HL-60/S4 treated with phorbol 12-myristate 13-acetate at 8.2 ng/mL for 4 days and 3 days (cell line): ENCODE results near the gene C1QTNF3.
"Not testable (repeated sequence)": the region's sequence is repeated elsewhere in the genome, so short reads cannot be mapped to it uniquely, and the experiment has no call there.

Source experiments
- in situ Hi-C: fragments of 300-500 bp; cut with MboI; formaldehyde crosslinking; loops from 2 replicates; pipeline ENCODE4 v1.15.0; 2022; ENCODE audit warnings: low sequenced_read_pairs

The C1QTNF3 gene

GRCh38 chr5:34051374-34051980, 8.5 kb upstream of the C1QTNF3 start:
- in situ Hi-C loops = no loop called here

DNA sequence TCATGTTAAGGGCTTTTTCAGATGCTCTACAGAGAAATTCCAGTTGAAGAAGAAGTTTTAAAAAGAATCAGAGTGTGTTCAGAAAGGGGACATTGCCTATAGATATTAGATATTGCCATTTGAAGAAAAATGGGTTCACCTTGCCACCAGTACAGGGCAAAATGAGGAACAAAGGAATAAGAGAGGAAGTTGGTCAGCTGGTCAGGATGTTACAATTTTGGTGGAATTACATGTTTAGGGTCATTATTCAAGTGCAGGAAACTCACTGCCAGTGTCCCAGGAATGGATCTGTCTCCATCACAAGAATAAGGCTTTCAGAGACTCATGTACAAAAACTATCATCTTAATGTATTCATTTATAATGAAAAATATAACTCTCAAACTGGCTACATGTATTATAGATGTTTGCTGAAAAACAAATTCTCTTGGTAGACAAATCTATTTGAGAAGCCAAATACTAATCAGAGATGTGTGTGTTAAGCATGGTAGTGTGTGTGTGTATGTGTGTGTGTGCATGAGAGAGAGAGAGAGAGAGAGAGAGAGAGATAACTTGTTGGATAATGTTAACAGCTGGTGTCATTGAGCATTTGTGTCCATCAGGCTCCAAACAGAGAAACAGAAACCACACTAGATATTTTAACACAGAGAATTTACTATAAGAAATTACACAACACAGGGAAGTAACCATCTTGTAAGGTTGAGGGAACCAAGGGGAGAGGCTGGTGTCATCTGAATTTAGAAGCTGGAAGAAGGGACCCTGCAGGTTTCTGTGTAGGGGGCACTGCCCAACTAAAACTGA, 5.0 kb upstream of the C1QTNF3 start:
- in situ Hi-C loops = no loop called here

- in situ Hi-C loops = no loop called here
Measured at GRCh38 chr5:34047143-34047542, 4.1 kb upstream of the C1QTNF3 start.

DNA sequence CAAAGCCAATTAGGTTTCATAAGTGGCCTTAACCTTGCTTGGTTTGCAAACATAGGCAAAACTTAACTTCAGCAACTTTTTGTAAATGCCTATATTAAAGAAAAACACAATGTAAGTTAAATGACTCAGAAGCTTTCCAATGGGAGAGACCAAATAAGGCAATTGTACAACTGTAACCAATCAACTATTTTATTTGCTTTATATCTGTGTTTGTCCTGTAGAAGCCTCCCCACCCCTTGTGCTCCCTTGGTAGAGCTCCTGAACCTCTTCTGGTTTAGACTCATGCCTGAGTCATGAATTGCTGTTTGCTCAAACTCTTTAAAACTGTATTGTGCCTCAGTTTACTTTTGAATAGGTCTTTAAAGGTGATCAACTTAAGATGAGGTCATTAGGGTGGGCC, 3.0 kb upstream of the C1QTNF3 start:
- in situ Hi-C loops = no loop called here

- in situ Hi-C loops = no loop called here
Measured at GRCh38 chr5:34045023-34045422, 2.0 kb upstream of the C1QTNF3 start.

DNA sequence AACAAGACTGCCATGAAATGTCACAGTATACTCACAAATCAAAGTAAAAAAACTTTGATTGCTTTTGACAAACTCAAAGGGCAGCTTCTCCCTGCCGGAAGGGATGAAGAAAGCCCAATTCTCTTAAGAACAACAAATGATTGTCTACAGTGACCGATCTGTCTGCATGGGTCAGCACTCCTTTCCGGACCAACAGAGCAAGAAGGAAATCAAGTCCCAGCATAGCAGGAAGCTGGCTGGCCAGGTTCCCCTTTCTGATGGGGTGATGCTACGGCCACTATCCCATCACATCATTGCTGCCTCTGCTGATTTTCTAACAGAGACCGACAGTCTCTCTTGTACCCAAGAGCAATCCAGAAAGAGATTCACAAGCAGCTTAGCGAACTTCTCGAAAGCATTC, 692 bp downstream of the C1QTNF3 start:
- in situ Hi-C loops = no loop called here

GRCh38 chr5:34041247-34041972, 1.6 kb downstream of the C1QTNF3 start:
- in situ Hi-C loops = no loop called here

DNA sequence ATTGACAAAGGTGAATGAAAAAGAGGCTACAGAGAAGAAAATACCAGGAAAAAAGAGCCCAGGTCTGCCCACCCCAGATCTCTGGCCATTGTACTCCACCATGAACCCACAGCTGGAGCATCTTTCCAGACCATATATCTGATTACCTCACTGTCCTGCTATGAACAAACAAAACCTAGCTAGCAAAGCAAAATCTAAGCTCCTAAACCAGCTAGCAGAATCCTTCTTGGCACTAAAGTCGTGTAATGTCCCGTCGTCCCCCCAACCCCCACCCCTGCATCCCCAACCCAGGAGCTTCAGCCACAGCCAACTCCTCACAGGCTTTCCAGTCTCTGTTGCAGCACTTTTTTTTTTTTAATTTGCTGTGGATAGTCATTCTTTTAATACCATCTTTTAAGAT, 2.5 kb downstream of the C1QTNF3 start:
- in situ Hi-C loops = no loop called here

GRCh38 chr5:34039398-34040157, 3.4 kb downstream of the C1QTNF3 start:
- in situ Hi-C loops = no loop called here

DNA sequence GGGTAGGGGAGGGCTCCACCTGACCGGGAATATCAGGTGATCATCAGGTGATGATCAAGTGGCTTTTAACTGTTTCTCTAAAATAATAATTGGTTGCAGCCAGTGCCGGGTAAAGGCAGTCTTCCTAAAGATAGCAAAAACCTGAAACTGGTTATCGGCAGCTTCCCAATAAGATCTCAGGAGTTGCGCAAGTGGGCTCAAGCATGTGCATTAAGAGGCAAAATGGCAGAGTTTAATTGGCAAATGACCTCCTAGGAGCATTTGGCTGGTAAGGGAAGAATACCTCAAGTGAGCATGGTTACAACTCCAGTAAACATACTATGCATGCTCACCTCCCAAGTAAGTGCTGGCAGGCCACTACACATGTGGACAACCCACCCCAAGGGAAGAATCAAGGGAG, 4.2 kb downstream of the C1QTNF3 start:
- in situ Hi-C loops = no loop called here

GRCh38 chr5:34038390-34038789, 4.6 kb downstream of the C1QTNF3 start:
- in situ Hi-C loops = no loop called here

GRCh38 chr5:34037726-34038125, 5.3 kb downstream of the C1QTNF3 start:
- in situ Hi-C loops = no loop called here

DNA sequence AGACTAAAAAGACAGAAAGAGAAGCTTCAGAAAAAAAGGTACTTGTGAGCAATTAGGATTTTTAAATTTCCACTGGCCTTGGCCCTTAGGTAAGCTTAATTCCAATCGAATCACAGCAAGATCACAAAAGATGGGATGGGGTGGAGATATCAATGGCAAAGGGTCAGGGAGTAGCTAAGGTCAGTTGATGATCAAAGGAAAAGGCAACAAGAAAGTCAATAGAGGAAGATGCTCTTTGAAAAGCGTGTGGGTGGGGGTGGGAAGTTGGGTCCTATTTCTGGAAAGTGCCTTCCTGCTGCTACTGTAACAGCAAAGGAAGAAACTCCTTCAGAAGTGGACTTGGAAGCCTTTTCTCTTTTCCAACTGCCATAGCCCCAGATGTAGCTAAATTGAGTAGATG, 7.3 kb downstream of the C1QTNF3 start:
- in situ Hi-C loops = no loop called here

DNA sequence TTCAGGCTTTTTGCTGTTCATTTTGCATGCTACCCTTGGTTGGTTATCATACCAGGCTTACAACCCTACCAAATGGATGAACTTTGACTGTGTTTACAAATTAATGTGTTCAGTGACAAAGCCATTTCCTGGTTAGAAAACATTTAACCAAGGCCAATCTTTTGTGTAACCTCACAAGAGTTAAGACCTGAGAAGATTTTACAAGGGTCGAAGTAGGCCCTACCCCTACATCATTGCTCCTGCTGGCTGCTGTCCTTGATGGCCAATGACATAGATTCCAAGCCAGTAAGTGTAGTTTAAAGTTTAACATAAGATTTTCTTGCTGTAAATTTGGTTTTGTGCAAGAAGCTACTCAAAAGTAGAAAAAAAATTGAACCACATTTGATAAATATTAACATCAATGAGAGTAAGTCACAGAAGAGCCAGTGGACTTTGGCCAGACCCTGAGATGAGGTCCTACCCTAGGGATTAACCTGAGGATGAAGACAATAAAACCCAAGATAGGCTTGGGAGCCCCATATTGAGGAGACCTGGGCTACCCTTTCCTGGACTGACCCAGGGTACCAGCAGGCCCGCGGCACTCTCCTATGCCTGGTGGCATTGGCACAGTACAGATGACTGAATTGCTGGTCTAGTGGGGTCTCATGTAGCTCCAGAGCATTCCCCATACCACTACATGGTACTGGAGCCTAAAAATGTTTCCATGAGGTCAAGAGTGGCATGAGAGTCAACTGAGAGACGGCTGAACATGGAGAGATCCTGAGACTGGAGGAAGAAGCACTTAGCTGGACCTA, 8.3 kb downstream of the C1QTNF3 start:
- in situ Hi-C loops = no loop called here

DNA sequence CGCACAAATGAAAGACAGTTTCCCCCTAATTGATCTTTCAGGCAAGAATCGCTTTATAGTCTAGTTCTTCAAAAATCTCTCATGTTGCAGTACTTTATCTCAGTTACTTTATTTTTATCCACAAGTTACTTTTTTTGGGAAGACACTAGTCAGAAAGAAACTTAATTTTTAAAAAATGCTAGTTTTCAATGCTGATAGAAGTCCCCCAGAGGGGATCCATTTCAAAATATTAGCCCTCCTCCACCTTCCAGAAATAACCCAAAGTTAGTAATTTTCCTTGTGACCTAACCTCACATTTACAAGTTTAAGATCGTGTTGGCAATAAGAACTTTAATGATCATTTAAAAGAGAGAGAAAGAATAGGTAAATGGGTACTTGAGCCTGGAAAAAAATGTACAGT, 11.0 kb downstream of the C1QTNF3 start:
- in situ Hi-C loops = no loop called here

GRCh38 chr5:34031117-34031516, 11.9 kb downstream of the C1QTNF3 start:
- in situ Hi-C loops = no loop called here

- in situ Hi-C loops = not testable (repeated sequence)
Measured at GRCh38 chr5:34030585-34030984, 12.4 kb downstream of the C1QTNF3 start.

DNA sequence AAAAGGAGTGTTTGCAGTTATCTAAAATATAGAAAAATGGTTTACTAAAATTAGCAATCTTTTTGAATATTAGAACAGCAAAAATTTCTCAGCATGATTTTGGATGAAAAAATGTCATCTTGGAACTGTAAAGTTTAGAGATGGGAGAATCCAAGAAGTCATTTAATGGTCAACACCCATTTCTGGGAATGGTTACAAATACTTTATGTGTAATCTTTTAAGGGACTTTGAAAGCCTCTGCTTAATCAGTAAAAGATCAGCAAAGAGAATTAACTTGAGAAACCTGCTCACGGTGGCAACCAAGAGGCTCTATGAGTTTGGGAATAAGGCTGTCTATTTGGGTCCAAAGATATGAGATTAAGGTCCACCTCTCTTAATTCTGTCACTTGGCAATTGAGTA, 13.0 kb downstream of the C1QTNF3 start:
- in situ Hi-C loops = no loop called here

DNA sequence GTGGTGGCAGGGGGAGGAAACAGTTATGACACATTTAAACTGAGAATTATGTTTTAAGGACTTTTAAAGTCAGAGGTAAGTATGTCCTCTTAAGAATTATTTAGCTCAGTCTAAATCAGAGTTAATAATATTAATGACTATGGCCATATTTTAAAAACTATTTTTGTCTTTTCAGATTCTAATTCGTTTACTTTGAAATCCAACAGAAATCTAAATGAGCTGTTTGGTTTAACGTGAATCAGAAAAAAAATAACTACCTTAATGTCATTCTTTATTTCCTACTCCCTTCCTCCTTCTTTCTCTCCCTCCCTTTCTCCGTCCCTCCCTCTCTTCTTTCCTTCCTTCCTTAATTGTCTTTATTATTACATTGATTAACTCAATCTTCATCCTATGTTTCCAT, 14.7 kb downstream of the C1QTNF3 start:
- in situ Hi-C loops = no loop called here

GRCh38 chr5:34026089-34026761, 16.8 kb downstream of the C1QTNF3 start:
- in situ Hi-C loops = no loop called here
